Osteoblast (primary cell): ENCODE data around the gene NOS1AP. TPM values are rescaled to one million over a fixed set of nuclear protein-coding genes. Genes with fewer than 3 reads are reported as not detected.
A peak's percentile ranks its signal among the peaks of the same experiment; 100 is the strongest.

Experiments
- DNase-seq: peaks from one replicate; pipeline ENCODE4 v3.0.0; 2011; ENCODE audit warnings: low spot score, mixed read lengths; ENCODE audit not compliant: insufficient read length; ENCODE audit errors: missing footprints
- H2AFZ ChIP-seq: 2 replicates; pipeline ENCODE4 v1.6.0; 2011; ENCODE audit warnings: mild to moderate bottlenecking, low read length
- H3K27ac ChIP-seq: 2 replicates; pipeline ENCODE4 v1.5.1; 2011; ENCODE audit warnings: mild to moderate bottlenecking, low read depth, low read length, moderate library complexity
- H3K27me3 ChIP-seq: 2 replicates; pipeline ENCODE4 v1.6.0; 2012; ENCODE audit warnings: mild to moderate bottlenecking, control low read depth, inconsistent platforms, low read length, moderate library complexity; ENCODE audit not compliant: insufficient read depth
- H3K36me3 ChIP-seq: 2 replicates; pipeline ENCODE4 v1.5.1; 2011; ENCODE audit warnings: mild to moderate bottlenecking, low read length, control low read depth, moderate library complexity; ENCODE audit not compliant: insufficient read depth
- H3K4me1 ChIP-seq: 2 replicates; pipeline ENCODE4 v1.5.1; 2011; ENCODE audit warnings: mild to moderate bottlenecking, low read length, control low read depth, moderate library complexity; ENCODE audit not compliant: insufficient read depth
- H3K4me2 ChIP-seq: 2 replicates; pipeline ENCODE4 v1.6.0; 2011; ENCODE audit warnings: mild to moderate bottlenecking, low read length; ENCODE audit not compliant: insufficient read depth
- H3K4me3 ChIP-seq: fragments of 200-600 bp; sonication (generic); 3 replicates; pipeline ENCODE4 v1.5.1; 2012; ENCODE audit warnings: mild to moderate bottlenecking, low read length, inconsistent platforms; ENCODE audit not compliant: insufficient read depth
- H3K79me2 ChIP-seq: 2 replicates; pipeline ENCODE4 v1.6.0; 2012; ENCODE audit warnings: mild to moderate bottlenecking, low read length, control low read depth, inconsistent platforms; ENCODE audit not compliant: insufficient read depth
- H3K9me3 ChIP-seq: 2 replicates; pipeline ENCODE4 v1.5.1; 2011; ENCODE audit warnings: low read depth, low read length, control low read depth
- H4K20me1 ChIP-seq: 2 replicates; pipeline ENCODE4 v1.6.0; 2012; ENCODE audit warnings: mild to moderate bottlenecking, low read length, control low read depth; ENCODE audit not compliant: insufficient read depth
- CTCF ChIP-seq: IDR thresholded peaks from 2 replicates; pipeline ENCODE4 v1.5.1; 2011; ENCODE audit warnings: mild to moderate bottlenecking, low read depth, low read length, moderate library complexity; ENCODE audit errors: extremely low read depth
- total RNA-seq: library from RNA; depleted of rRNA; stranded (reverse); fragments of >200 nt; gene quantifications from 2 replicates; pipeline ENCODE4 v1.2.3, GENCODE V29; 2012

The NOS1AP gene
- total RNA-seq, 1 donor = not detected

DNA sequence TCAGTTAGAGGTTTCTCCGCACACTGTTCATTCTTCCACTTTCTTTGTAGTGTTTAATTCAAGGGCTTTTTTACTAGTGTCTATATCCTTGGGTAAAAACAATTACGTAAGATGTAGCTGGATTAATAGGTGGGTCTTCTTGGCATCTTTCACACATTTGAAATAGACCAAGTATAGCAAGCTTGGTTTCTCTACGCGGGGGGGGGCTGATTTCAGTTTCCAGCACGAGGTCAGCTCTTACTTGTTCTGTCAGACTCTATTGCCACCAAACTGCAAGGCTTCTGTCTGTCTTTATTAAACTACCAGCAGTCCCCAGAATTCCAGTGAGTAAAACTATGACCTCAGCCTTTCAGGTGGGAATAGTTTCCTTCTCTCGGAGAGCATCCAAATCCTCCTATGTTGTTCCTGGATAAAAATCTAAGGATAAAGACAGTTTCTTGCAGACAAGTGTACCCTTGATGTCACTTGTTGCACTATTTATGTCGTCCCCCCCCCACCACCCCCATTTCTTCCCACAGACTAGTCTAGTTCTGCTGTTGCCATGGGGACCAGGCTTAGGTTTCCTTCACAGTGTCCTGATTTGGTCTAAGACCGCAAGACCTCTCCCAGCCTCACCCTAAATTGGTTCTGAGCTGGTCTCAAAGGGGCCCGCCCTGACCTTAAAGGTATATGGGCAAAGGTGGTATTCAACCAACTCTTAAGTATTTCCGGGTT is 290.2 kb downstream of the NOS1AP start:
- no peak overlapping the region for H3K4me2 ChIP-seq
- H2AFZ ChIP-seq = no peak overlapping the region
- no peaks in the 10 kb centered on the region for H3K79me2 ChIP-seq
- TF ChIP-seq CTCF = no peak
- no peak overlapping the region for H3K27ac ChIP-seq
- no peaks in the 10 kb centered on the region for H3K4me1 ChIP-seq
- peak; percentile 54 for DNase-seq
- H4K20me1 ChIP-seq = no peaks in the 10 kb centered on the region
- H3K36me3 ChIP-seq = no peaks in the 10 kb centered on the region
- H3K9me3 ChIP-seq = no peaks in the 10 kb centered on the region
- H3K4me3 ChIP-seq = no peak overlapping the region
- H3K27me3 ChIP-seq = peaks cover 10% of the 10 kb centered on the region

DNA sequence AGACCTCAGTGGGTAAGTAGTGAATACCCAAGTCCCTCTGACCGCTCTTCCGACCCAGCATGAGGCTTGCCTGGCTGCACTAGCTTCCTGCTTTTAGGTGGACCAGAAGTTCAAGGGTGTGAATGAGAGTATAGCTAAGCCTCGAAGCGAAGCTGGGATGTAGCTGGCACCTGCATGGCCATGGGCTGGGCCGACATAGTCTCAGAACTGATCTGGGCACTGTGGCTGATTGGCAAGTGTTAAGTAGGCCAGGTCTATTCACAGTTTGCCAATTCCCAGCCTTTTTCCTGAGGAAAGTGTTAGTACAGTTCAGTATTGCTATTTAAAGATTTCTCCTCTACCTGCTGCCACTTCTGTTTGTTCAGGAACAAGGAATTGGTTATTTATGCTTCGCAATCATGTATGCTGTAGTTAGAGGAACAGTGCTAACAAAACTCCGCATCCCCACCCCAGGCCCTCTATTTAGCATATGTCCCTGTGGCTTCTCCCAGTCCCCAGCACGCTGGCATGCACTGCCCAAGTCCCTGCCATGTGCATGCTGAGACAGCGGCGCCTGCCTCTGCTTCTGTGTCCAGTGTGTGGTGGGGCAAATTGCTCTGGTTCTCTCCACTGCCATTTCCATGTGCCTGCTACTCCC is 290.9 kb downstream of the NOS1AP start:
- H4K20me1 ChIP-seq = no peaks in the 10 kb centered on the region
- DNase-seq = peak; percentile 19
- no peak overlapping the region for H2AFZ ChIP-seq
- no peak overlapping the region for H3K4me2 ChIP-seq
- no peaks in the 10 kb centered on the region for H3K36me3 ChIP-seq
- no peaks in the 10 kb centered on the region for H3K79me2 ChIP-seq
- H3K4me1 ChIP-seq = no peaks in the 10 kb centered on the region
- no peak overlapping the region for H3K4me3 ChIP-seq
- H3K27me3 ChIP-seq = peaks cover 7% of the 10 kb centered on the region
- no peak for TF ChIP-seq CTCF
- H3K9me3 ChIP-seq = no peaks in the 10 kb centered on the region
- H3K27ac ChIP-seq = no peak overlapping the region

GRCh38 chr1:162360874-162361260 is 291.4 kb downstream of the NOS1AP start:
- Histone ChIP-seq H3K4me1 (no peaks in the 10 kb centered on the region), H3K36me3 (no peaks in the 10 kb centered on the region), H3K27ac (no peak overlapping the region), H3K4me3 (no peak overlapping the region), H2AFZ (no peak overlapping the region), H4K20me1 (no peaks in the 10 kb centered on the region), H3K79me2 (no peaks in the 10 kb centered on the region), H3K9me3 (no peaks in the 10 kb centered on the region), H3K27me3 (peaks cover 10% of the 10 kb centered on the region), H3K4me2 (no peak overlapping the region)
- no peak for DNase-seq
- TF ChIP-seq CTCF = no peak

- Histone ChIP-seq H2AFZ (no peak overlapping the region), H4K20me1 (no peaks in the 10 kb centered on the region), H3K27ac (no peak overlapping the region), H3K36me3 (no peaks in the 10 kb centered on the region), H3K4me3 (no peak overlapping the region), H3K27me3 (peaks cover 13% of the 10 kb centered on the region), H3K4me1 (no peaks in the 10 kb centered on the region), H3K4me2 (no peak overlapping the region), H3K79me2 (no peaks in the 10 kb centered on the region), H3K9me3 (no peaks in the 10 kb centered on the region)
- DNase-seq = peak; percentile 60
- TF ChIP-seq CTCF = no peak
Observed at GRCh38 chr1:162361349-162361748, 291.9 kb downstream of the NOS1AP start.
